Measurements from ENCODE around the gene KCNJ2.

KCNJ2 gene
- total RNA-seq: 0 to 0.39 (median 0) reads per million in 3 donors

DNA sequence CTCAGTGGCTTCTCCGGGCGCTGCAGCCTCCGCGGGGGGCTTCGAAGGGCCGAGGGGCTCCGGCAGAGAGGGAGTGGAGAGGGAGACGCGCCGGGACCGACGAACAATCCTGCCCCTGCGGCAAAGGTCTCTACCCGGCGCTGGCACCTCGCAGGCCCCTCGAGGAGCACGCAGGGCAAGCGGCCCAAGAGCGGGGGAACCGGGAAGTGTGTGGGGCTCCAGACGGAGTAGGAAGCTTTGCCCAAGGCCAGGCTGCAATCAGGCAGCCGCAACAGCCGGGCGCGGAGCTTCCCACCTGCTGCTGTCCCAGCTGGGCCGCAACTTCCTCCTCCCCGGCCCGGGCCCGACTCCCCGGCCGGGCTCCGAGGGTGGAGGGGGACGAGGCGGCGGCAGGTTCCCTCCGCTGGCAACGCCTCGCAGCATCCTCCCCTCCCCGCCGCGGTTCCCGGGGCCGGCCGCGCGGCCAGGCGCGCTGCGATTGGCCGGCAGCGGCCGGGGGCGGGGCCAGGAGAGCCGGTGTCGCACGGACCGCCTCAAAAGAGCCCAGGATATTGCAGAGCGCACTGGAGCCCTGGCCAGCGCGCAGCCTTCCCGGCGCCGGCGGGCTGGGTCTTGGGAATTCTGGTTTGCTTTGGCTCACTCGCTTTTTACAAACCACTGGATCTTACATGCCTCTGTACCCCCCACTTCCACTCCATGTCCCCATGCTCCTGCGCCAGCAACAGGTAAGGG, at the start of gene KCNJ2:
TSS of gene KCNJ2 (plus strand) at position 556 of the 732 bp plus-strand sequence. CDS start 5,508 bp downstream, outside the sequence.
- Histone ChIP-seq H3K27me3 (replicated peaks; ENCODE audit: control insufficient read depth, insufficient read depth, low read length, poor library complexity, severe bottlenecking) (peaks cover 16% of the 10 kb centered on the region), H3K4me1 (ENCODE audit: control insufficient read depth, insufficient read depth, low read length, poor library complexity, severe bottlenecking) (peaks cover 4% of the 10 kb centered on the region), H3K36me3 (ENCODE audit: control insufficient read depth, insufficient read depth, low read length) (no peaks in the 10 kb centered on the region), H3K27ac (ENCODE audit: insufficient read depth, low read length, poor library complexity, severe bottlenecking) (no peak within 1 kb of the TSS), H3K4me3 (ENCODE audit: insufficient read depth, low read depth, low read length, poor library complexity, severe bottlenecking) (no peak within 1 kb of the TSS), H3K9me3 (ENCODE audit: control insufficient read depth, low read length) (no peaks in the 10 kb centered on the region)
- DNase-seq: no peak

DNA sequence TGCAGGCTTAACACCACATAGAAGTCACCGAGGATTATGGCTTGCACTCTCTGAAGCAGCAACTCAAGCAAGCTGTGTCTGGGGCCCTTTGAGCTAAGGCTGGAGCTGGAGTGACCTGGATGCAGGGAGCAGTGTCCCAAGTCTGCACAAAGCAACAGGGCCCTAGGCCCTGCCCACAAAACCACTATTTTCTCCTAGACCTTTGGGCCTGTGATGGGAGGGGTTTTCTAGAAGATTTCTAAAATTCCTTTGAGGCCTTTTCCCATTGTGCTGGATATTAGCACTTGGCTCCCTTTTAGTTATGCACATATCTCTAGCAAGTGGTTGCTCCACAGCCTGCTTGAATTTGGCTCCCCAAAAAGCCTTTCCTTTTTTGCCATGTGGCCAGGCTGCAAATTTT, 49.8 kb upstream of the KCNJ2 start:
- Histone ChIP-seq H3K9me3 (ENCODE audit: control insufficient read depth, low read length) (peaks cover 3% of the 10 kb centered on the region), H3K27ac (ENCODE audit: insufficient read depth, low read length, poor library complexity, severe bottlenecking) (no peak overlapping the region), H3K27me3 (replicated peaks; ENCODE audit: control insufficient read depth, insufficient read depth, low read length, poor library complexity, severe bottlenecking) (no peaks in the 10 kb centered on the region), H3K4me3 (ENCODE audit: insufficient read depth, low read depth, low read length, poor library complexity, severe bottlenecking) (no peak overlapping the region), H3K36me3 (ENCODE audit: control insufficient read depth, insufficient read depth, low read length) (no peaks in the 10 kb centered on the region), H3K4me1 (ENCODE audit: control insufficient read depth, insufficient read depth, low read length, poor library complexity, severe bottlenecking) (no peaks in the 10 kb centered on the region)
- DNase-seq: no peak

DNA sequence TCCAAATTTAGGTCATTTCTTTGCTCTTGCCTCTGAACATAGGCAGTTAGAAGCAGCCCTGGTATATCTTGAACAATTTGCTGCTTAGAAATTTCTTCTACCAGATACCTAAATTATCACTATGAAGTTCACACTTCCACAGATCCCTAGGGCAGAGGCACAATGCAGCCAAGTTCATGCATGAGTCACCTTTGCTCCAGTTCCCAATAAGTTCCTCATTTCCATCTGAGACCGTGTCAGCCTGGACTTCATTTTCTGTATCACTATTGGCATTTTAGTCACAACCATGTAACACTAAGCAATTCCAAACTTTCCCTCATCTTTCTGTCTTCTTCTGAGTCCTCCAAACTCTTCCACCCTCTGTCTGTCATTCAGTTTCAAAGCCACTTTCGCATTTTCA, 49.3 kb upstream of the KCNJ2 start:
- no peak for DNase-seq
- H3K4me3 ChIP-seq (ENCODE audit: insufficient read depth, low read depth, low read length, poor library complexity, severe bottlenecking): no peak overlapping the region

DNA sequence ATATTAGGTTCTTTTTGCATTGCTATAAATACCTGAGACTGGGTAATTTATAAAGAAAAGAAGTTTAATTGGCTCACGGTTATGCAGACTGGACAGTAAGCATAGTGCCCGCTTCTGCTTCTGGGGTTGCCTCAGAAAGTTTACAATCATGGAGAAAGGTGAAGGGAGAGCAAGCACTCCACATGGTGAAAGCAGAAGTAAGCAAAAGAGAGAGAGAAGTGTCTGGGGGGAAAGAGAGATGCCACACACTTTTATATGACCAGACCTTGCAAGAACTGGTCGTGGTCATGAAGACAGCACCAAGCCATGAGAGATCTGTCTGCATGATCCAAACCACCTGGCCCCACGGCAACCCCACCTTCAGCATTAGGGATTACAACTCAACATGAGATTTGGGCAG, 48.9 kb upstream of the KCNJ2 start:
- Histone ChIP-seq H3K27ac (ENCODE audit: insufficient read depth, low read length, poor library complexity, severe bottlenecking) (no peak overlapping the region), H3K4me3 (ENCODE audit: insufficient read depth, low read depth, low read length, poor library complexity, severe bottlenecking) (no peak overlapping the region), H3K9me3 (ENCODE audit: control insufficient read depth, low read length) (peaks cover 3% of the 10 kb centered on the region), H3K36me3 (ENCODE audit: control insufficient read depth, insufficient read depth, low read length) (no peaks in the 10 kb centered on the region), H3K27me3 (replicated peaks; ENCODE audit: control insufficient read depth, insufficient read depth, low read length, poor library complexity, severe bottlenecking) (no peaks in the 10 kb centered on the region), H3K4me1 (ENCODE audit: control insufficient read depth, insufficient read depth, low read length, poor library complexity, severe bottlenecking) (no peaks in the 10 kb centered on the region)
- no peak for DNase-seq

More for the DNA sequence above, 49.3 kb upstream of the KCNJ2 start:
- no peaks in the 10 kb centered on the region for H3K4me1 ChIP-seq (ENCODE audit: control insufficient read depth, insufficient read depth, low read length, poor library complexity, severe bottlenecking)
- no peaks in the 10 kb centered on the region for H3K27me3 ChIP-seq (replicated peaks; ENCODE audit: control insufficient read depth, insufficient read depth, low read length, poor library complexity, severe bottlenecking)
- H3K27ac ChIP-seq (ENCODE audit: insufficient read depth, low read length, poor library complexity, severe bottlenecking): no peak overlapping the region
- H3K9me3 ChIP-seq (ENCODE audit: control insufficient read depth, low read length): peaks cover 3% of the 10 kb centered on the region
- H3K36me3 ChIP-seq (ENCODE audit: control insufficient read depth, insufficient read depth, low read length): no peaks in the 10 kb centered on the region

DNA sequence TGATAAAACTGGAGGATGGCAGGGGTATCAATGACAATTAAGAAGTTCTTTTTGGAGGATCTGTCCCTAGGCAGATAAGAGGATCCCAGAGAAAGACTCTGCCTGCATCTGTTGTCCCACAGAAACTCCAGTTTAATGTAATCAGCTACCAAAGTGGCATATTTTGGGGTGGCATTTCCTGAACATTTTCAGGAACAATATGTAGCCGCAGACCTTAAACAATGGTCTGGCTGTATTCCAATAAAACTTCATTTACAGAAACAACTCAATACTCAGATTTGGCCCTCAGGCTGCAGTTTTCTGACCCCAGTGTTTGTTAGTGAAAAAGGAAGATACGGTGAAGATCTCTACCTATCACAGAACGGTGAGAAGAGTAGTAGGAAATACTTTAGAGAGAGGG, 48.2 kb upstream of the KCNJ2 start:
- Histone ChIP-seq H3K4me1 (ENCODE audit: control insufficient read depth, insufficient read depth, low read length, poor library complexity, severe bottlenecking) (no peaks in the 10 kb centered on the region), H3K4me3 (ENCODE audit: insufficient read depth, low read depth, low read length, poor library complexity, severe bottlenecking) (no peak overlapping the region), H3K36me3 (ENCODE audit: control insufficient read depth, insufficient read depth, low read length) (no peaks in the 10 kb centered on the region), H3K27ac (ENCODE audit: insufficient read depth, low read length, poor library complexity, severe bottlenecking) (no peak overlapping the region), H3K9me3 (ENCODE audit: control insufficient read depth, low read length) (peaks cover 3% of the 10 kb centered on the region), H3K27me3 (replicated peaks; ENCODE audit: control insufficient read depth, insufficient read depth, low read length, poor library complexity, severe bottlenecking) (no peaks in the 10 kb centered on the region)
- DNase-seq: no peak

DNA sequence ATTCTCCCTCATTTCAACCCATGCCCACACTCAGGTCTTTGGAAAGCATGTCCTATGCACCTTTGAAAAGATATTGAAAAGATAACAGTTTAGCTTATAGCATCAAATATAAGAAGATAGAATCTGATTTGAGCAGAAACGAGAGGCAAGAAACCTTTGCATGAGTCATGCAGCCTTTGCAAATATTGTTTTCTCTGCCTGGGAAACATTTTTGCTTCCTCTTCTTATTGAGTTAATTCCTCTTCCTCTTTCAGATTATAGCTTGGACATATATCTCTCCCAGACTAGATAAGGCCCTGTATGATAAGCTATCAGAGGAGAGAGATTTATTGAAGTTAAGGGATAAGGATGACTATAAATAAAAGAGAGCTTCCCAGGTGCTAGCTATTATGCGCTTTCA, 46.1 kb upstream of the KCNJ2 start:
- H3K27ac ChIP-seq (ENCODE audit: insufficient read depth, low read length, poor library complexity, severe bottlenecking): no peak overlapping the region
- no peak for DNase-seq
- no peak overlapping the region for H3K4me3 ChIP-seq (ENCODE audit: insufficient read depth, low read depth, low read length, poor library complexity, severe bottlenecking)
- no peaks in the 10 kb centered on the region for H3K27me3 ChIP-seq (replicated peaks; ENCODE audit: control insufficient read depth, insufficient read depth, low read length, poor library complexity, severe bottlenecking)
- no peaks in the 10 kb centered on the region for H3K36me3 ChIP-seq (ENCODE audit: control insufficient read depth, insufficient read depth, low read length)
- no peaks in the 10 kb centered on the region for H3K4me1 ChIP-seq (ENCODE audit: control insufficient read depth, insufficient read depth, low read length, poor library complexity, severe bottlenecking)
- H3K9me3 ChIP-seq (ENCODE audit: control insufficient read depth, low read length): peaks cover 3% of the 10 kb centered on the region

DNA sequence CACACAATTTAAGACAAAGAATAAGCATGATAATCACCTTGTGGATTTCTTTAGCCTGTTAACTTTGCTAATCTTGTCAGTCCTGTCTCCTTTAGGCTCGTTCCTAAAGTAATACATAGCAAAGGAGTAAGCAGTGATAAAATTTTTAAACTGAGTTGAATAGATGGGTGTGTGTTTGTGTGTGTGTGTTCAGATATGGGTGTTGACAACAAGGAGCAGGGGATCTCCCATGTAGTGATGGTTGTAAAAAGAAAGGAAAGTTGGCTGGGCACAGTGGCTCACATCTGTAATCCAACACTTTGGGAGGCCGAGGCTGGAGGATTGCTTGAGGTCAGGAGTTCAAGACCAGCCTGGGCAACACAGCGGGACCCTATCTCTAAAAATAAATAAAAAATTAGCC, 44.6 kb upstream of the KCNJ2 start:
- no peaks in the 10 kb centered on the region for H3K36me3 ChIP-seq (ENCODE audit: control insufficient read depth, insufficient read depth, low read length)
- no peak overlapping the region for H3K4me3 ChIP-seq (ENCODE audit: insufficient read depth, low read depth, low read length, poor library complexity, severe bottlenecking)
- peaks cover 3% of the 10 kb centered on the region for H3K9me3 ChIP-seq (ENCODE audit: control insufficient read depth, low read length)
- DNase-seq: no peak
- H3K27ac ChIP-seq (ENCODE audit: insufficient read depth, low read length, poor library complexity, severe bottlenecking): no peak overlapping the region
- no peaks in the 10 kb centered on the region for H3K27me3 ChIP-seq (replicated peaks; ENCODE audit: control insufficient read depth, insufficient read depth, low read length, poor library complexity, severe bottlenecking)
- H3K4me1 ChIP-seq (ENCODE audit: control insufficient read depth, insufficient read depth, low read length, poor library complexity, severe bottlenecking): no peaks in the 10 kb centered on the region

DNA sequence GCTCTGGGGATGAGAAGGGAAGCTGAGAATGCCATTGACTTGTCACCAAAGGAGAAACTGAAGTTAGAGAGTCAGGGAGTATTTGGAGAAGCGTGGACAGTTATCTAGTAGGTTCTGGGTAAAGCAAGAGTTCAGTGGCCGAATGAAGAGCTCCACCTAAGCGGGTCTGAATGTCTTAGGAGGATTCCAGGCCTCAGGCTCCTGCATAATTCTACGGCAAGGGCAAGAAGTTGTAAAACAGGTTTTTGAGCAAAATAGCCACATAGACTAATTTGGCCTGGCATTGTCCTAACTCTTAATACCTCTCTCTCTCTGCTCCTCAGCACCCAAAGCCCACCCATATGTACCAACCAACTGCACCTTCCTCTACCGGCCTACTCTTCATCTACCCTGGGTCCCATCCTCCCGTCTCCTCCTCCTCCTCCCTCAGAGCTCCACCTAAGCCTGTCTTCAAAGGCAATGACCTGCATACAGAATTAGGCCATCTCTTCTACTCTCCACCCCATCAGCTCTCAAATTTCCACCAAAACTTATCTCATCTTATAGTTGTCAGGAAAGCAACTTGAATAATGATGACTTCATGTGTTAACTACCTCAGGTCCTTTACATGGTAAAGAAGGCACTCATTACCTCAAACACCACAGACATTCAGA, 42.0 kb upstream of the KCNJ2 start:
- no peaks in the 10 kb centered on the region for H3K9me3 ChIP-seq (ENCODE audit: control insufficient read depth, low read length)
- no peaks in the 10 kb centered on the region for H3K36me3 ChIP-seq (ENCODE audit: control insufficient read depth, insufficient read depth, low read length)
- H3K4me3 ChIP-seq (ENCODE audit: insufficient read depth, low read depth, low read length, poor library complexity, severe bottlenecking): no peak overlapping the region
- H3K27me3 ChIP-seq (replicated peaks; ENCODE audit: control insufficient read depth, insufficient read depth, low read length, poor library complexity, severe bottlenecking): no peaks in the 10 kb centered on the region
- no peak overlapping the region for H3K27ac ChIP-seq (ENCODE audit: insufficient read depth, low read length, poor library complexity, severe bottlenecking)
- no peaks in the 10 kb centered on the region for H3K4me1 ChIP-seq (ENCODE audit: control insufficient read depth, insufficient read depth, low read length, poor library complexity, severe bottlenecking)
- DNase-seq: no peak

DNA sequence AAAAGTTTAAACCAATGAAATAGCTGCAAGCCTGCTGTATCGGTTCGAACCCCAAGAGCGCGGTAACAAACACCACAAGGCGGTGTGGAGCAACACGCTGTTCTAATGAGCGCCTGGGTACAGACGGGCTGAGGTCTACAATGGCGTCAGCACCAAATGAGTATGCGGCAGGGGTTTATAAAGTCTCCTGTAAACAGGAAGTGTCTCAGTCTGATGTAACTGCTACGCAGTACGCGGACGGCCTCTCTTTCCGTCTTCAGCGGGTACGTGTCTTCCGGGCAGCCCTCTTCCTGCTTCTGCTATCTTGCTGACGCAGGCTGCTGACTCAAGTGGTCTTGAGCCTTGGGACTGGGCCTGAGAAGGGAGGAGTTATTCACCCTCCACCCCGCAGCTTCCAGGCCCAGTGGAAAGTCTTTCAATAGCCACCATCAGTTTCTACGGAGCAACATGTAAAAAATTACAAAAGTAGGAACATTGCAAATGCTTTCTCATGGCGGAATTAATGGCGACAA, 40.5 kb upstream of the KCNJ2 start:
- no peaks in the 10 kb centered on the region for H3K9me3 ChIP-seq (ENCODE audit: control insufficient read depth, low read length)
- no peak overlapping the region for H3K4me3 ChIP-seq (ENCODE audit: insufficient read depth, low read depth, low read length, poor library complexity, severe bottlenecking)
- no peak for DNase-seq
- H3K27me3 ChIP-seq (replicated peaks; ENCODE audit: control insufficient read depth, insufficient read depth, low read length, poor library complexity, severe bottlenecking): no peaks in the 10 kb centered on the region
- no peak overlapping the region for H3K27ac ChIP-seq (ENCODE audit: insufficient read depth, low read length, poor library complexity, severe bottlenecking)
- no peaks in the 10 kb centered on the region for H3K36me3 ChIP-seq (ENCODE audit: control insufficient read depth, insufficient read depth, low read length)
- H3K4me1 ChIP-seq (ENCODE audit: control insufficient read depth, insufficient read depth, low read length, poor library complexity, severe bottlenecking): no peaks in the 10 kb centered on the region

DNA sequence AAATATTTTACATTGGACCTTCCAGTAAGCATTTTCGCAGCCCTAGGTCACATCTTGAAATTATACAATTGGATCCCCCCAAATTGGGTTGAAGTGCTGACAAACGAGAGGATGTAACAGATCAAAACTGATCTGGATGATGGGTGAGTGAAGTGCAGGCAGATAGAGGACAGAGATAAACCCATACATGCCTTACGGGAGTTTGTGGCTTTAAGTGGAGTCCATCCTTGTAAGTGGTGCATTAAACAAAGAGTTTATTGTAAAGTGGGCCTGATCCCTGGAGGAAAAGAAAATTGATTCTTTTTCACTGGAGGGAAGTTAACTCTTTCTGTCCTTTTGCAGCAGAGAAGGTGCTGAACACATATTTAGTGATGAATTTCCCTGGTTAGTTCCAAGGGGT, 39.0 kb upstream of the KCNJ2 start:
- no peak for DNase-seq
- Histone ChIP-seq H3K4me3 (ENCODE audit: insufficient read depth, low read depth, low read length, poor library complexity, severe bottlenecking) (no peak overlapping the region), H3K27ac (ENCODE audit: insufficient read depth, low read length, poor library complexity, severe bottlenecking) (no peak overlapping the region), H3K27me3 (replicated peaks; ENCODE audit: control insufficient read depth, insufficient read depth, low read length, poor library complexity, severe bottlenecking) (no peaks in the 10 kb centered on the region), H3K9me3 (ENCODE audit: control insufficient read depth, low read length) (no peaks in the 10 kb centered on the region), H3K4me1 (ENCODE audit: control insufficient read depth, insufficient read depth, low read length, poor library complexity, severe bottlenecking) (no peaks in the 10 kb centered on the region), H3K36me3 (ENCODE audit: control insufficient read depth, insufficient read depth, low read length) (no peaks in the 10 kb centered on the region)

Measured in effector memory CD4-positive, alpha-beta T cell (primary cell).